H9 (cell line): ENCODE measurements around the gene IL1RAPL1. TPM values are rescaled to one million over a fixed set of nuclear protein-coding genes. Genes with fewer than 3 reads are reported as not detected.

Experiments
- DNase-seq: peaks from one replicate; pipeline ENCODE4 v3.0.0-alpha.2; 2017
- H2AFZ ChIP-seq: one replicate; pipeline ENCODE4 v1.6.1; 2013; ENCODE audit warnings: mild to moderate bottlenecking, low read length, control low read depth, moderate library complexity
- H2AK5ac ChIP-seq: 2 replicates; pipeline ENCODE4 v1.6.1; 2013; ENCODE audit warnings: low read length, control low read depth, mixed read lengths; ENCODE audit not compliant: insufficient read length
- H2BK120ac ChIP-seq: one replicate; pipeline ENCODE4 v1.6.1; 2013; ENCODE audit warnings: low read depth, mild to moderate bottlenecking, low read length, control low read depth, inconsistent platforms; ENCODE audit not compliant: poor library complexity, severe bottlenecking
- H2BK12ac ChIP-seq: 2 replicates; pipeline ENCODE4 v1.6.1; 2013; ENCODE audit warnings: low read length, control low read depth, mixed read lengths, low read depth; ENCODE audit not compliant: insufficient read length
- H2BK15ac ChIP-seq: 2 replicates; pipeline ENCODE4 v1.6.1; 2013; ENCODE audit warnings: low read depth, low read length, control low read depth
- H2BK20ac ChIP-seq: one replicate; pipeline ENCODE4 v1.6.1; 2013; ENCODE audit warnings: low read depth, mild to moderate bottlenecking, low read length, control low read depth, inconsistent platforms; ENCODE audit not compliant: poor library complexity, severe bottlenecking
- H2BK5ac ChIP-seq: 2 replicates; pipeline ENCODE4 v1.6.1; 2013; ENCODE audit warnings: low read length, control low read depth, mixed read lengths; ENCODE audit not compliant: insufficient read length
- H3K14ac ChIP-seq: 2 replicates; pipeline ENCODE4 v1.6.1; 2013; ENCODE audit warnings: low read length, control low read depth; ENCODE audit not compliant: insufficient read depth
- H3K18ac ChIP-seq: 2 replicates; pipeline ENCODE4 v1.6.1; 2013; ENCODE audit warnings: low read depth, mild to moderate bottlenecking, mixed read lengths, low read length, control low read depth; ENCODE audit not compliant: insufficient read length
- H3K23ac ChIP-seq: 2 replicates; pipeline ENCODE4 v1.6.1; 2013; ENCODE audit warnings: low read length, control low read depth, mixed read lengths, low read depth; ENCODE audit not compliant: insufficient read length
- H3K23me2 ChIP-seq: 2 replicates; pipeline ENCODE4 v1.6.1; 2013; ENCODE audit warnings: low read depth, mild to moderate bottlenecking, mixed read lengths, low read length, control low read depth; ENCODE audit not compliant: insufficient read length, poor library complexity, severe bottlenecking
- H3K27ac ChIP-seq: 2 replicates; pipeline ENCODE4 v1.5.1; 2013; ENCODE audit warnings: low read length, control low read depth, mixed read lengths, low read depth; ENCODE audit not compliant: insufficient read length
- H3K27me3 ChIP-seq: 2 replicates; pipeline ENCODE4 v1.6.1; 2013; ENCODE audit warnings: low read length, control low read depth, inconsistent platforms; ENCODE audit not compliant: insufficient read depth
- H3K4ac ChIP-seq: 2 replicates; pipeline ENCODE4 v1.6.1; 2013; ENCODE audit warnings: low read depth, mild to moderate bottlenecking, control low read depth, inconsistent platforms, low read length, moderate library complexity
- H3K4me1 ChIP-seq: 2 replicates; pipeline ENCODE4 v1.6.1; 2013; ENCODE audit warnings: low read length, control low read depth, inconsistent platforms; ENCODE audit not compliant: insufficient read depth
- H3K4me2 ChIP-seq: 2 replicates; pipeline ENCODE4 v1.6.1; 2013; ENCODE audit warnings: low read length, control low read depth, mixed read lengths; ENCODE audit not compliant: insufficient read length, insufficient read depth
- H3K56ac ChIP-seq: 2 replicates; pipeline ENCODE4 v1.6.1; 2013; ENCODE audit warnings: low read depth, mild to moderate bottlenecking, mixed read lengths, low read length, control low read depth; ENCODE audit not compliant: insufficient read length
- H3K79me1 ChIP-seq: 2 replicates; pipeline ENCODE4 v1.6.1; 2013; ENCODE audit warnings: low read depth, mild to moderate bottlenecking, moderate library complexity, low read length, control low read depth, inconsistent platforms; ENCODE audit not compliant: insufficient read depth, poor library complexity, severe bottlenecking
- H3K79me2 ChIP-seq: 2 replicates; pipeline ENCODE4 v1.6.1; 2013; ENCODE audit warnings: low read length, control low read depth, inconsistent platforms; ENCODE audit not compliant: insufficient read depth
- H3K9ac ChIP-seq: 2 replicates; pipeline ENCODE4 v1.6.1; 2013; ENCODE audit warnings: low read length, control low read depth, mixed read lengths; ENCODE audit not compliant: insufficient read length; ENCODE audit errors: extremely low read depth
- H3K9me3 ChIP-seq: one replicate; pipeline ENCODE4 v1.6.1; 2013; ENCODE audit warnings: low read depth, low read length, inconsistent platforms; ENCODE audit not compliant: control insufficient read depth
- H3T11ph ChIP-seq: one replicate; pipeline ENCODE4 v1.6.1; 2013; ENCODE audit warnings: mild to moderate bottlenecking, low read length, control low read depth, inconsistent platforms
- H4K20me1 ChIP-seq: one replicate; pipeline ENCODE4 v1.6.1; 2013; ENCODE audit not compliant: control insufficient read depth, insufficient read length, insufficient read depth
- H4K5ac ChIP-seq: 2 replicates; pipeline ENCODE4 v1.6.1; 2013; ENCODE audit warnings: low read depth, mild to moderate bottlenecking, mixed read lengths, low read length, control low read depth; ENCODE audit not compliant: insufficient read length
- H4K8ac ChIP-seq: replicated peaks from 2 replicates; pipeline ENCODE4 v1.6.1; 2013; ENCODE audit warnings: low read length, control low read depth, mixed read lengths, low read depth; ENCODE audit not compliant: insufficient read length
- H4K91ac ChIP-seq: 2 replicates; pipeline ENCODE4 v1.6.1; 2013; ENCODE audit warnings: low read depth, mild to moderate bottlenecking, moderate library complexity, mixed read lengths, low read length, control low read depth; ENCODE audit not compliant: insufficient read length
- H3K27ac Mint-ChIP-seq, 3 experiments: 2 replicates in 2 of 3; 3 replicates in 1 of 3; pipeline ENCODE4 v1.8.0; 2020 to 2021; ENCODE audit warnings: mixed read lengths in 3 of 3, mild to moderate bottlenecking in 1 of 3, moderate library complexity in 1 of 3
- H3K27me3 Mint-ChIP-seq: 2 replicates; pipeline ENCODE4 v1.8.0; 2021; ENCODE audit warnings: low read depth, mild to moderate bottlenecking, moderate library complexity, mixed read lengths
- H3K36me3 Mint-ChIP-seq, 3 experiments: 2 replicates in 2 of 3; 3 replicates in 1 of 3; pipeline ENCODE4 v1.8.0; 2020 to 2021; ENCODE audit warnings: low read depth in 3 of 3, mixed read lengths in 3 of 3; ENCODE audit not compliant: insufficient read depth in 1 of 3
- H3K4me1 Mint-ChIP-seq, 2 experiments: 2 replicates each; pipeline ENCODE4 v1.8.0; 2020; ENCODE audit warnings: mixed read lengths in 2 of 2
- H3K4me3 Mint-ChIP-seq, 2 experiments: 2 replicates in 1 of 2; 3 replicates in 1 of 2; pipeline ENCODE4 v1.8.0; 2020 to 2021; ENCODE audit warnings: mild to moderate bottlenecking in 2 of 2, mixed read lengths in 2 of 2, moderate library complexity in 1 of 2
- H3K9me3 Mint-ChIP-seq, 2 experiments: 2 replicates in 1 of 2; 3 replicates in 1 of 2; pipeline ENCODE4 v1.8.0; 2020; ENCODE audit warnings: mild to moderate bottlenecking in 2 of 2, mixed read lengths in 2 of 2, moderate library complexity in 1 of 2
- WGBS: extraction: QIAGEN DNeasy Blood & Tissue Kit; methylation state at CpG from one replicate; pipeline ENCODE4 v1.1.7; 2013; ENCODE audit warnings: missing lambda C conversion rate, low lambda C conversion rate, mixed read lengths; ENCODE audit not compliant: insufficient read length; ENCODE audit errors: extremely low coverage; 5-methylcytosine and 5-hydroxymethylcytosine counted together
- total RNA-seq: library from RNA; stranded (reverse); gene quantifications from 2 replicates; pipeline ENCODE4 v1.2.1, GENCODE V29; 2021
- TF ChIP-seq, protein P1 (sequence below): fragments of 200-600 bp; sonication (generic); conservative IDR thresholded peaks from 3 replicates; pipeline ENCODE4 v1.8.0; 2021; ENCODE audit warnings: antibody characterized with exemption, mild to moderate bottlenecking

Gene IL1RAPL1
- total RNA-seq, 1 experiment from 2014 or later = 0.31 TPM

DNA sequence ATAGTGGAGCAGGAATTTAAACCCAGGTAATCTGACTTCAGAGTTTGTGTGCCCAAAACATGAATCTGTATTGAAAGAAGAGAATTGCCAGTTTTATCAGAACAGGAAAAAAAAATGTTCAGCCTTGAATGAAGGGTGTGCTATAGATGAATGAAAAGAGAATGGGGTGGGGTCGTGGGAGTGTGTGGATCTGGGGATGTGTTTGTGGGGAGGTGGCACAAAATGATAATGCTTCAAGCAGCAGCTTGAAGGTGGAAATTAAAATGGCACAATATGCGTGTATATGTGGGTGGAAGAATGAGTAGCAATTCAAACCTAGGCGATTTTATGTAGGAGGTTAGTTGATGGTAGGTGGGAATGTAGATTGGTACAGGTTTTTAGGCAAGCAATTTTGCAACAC, 122.2 kb downstream of the IL1RAPL1 start:
- no peak overlapping the region for H3T11ph ChIP-seq
- H3K27me3 ChIP-seq = no peaks in the 10 kb centered on the region
- no peak overlapping the region for H2BK20ac ChIP-seq
- no peak overlapping the region for H3K56ac ChIP-seq
- no peak overlapping the region for H3K4me3 Mint-ChIP-seq
- H3K23me2 ChIP-seq = no peaks in the 10 kb centered on the region
- no peaks in the 10 kb centered on the region for H3K79me1 ChIP-seq
- no peak overlapping the region for H2AFZ ChIP-seq
- H2AK5ac ChIP-seq = no peak overlapping the region
- WGBS = 100% methylated on average over 2 of the region's 3 CpGs
- no peak overlapping the region for H2BK12ac ChIP-seq
- H3K27ac ChIP-seq = no peak overlapping the region
- no peaks in the 10 kb centered on the region for H3K27me3 Mint-ChIP-seq
- no peak overlapping the region for H3K9ac ChIP-seq
- no peak overlapping the region for H4K5ac ChIP-seq
- H4K20me1 ChIP-seq = no peaks in the 10 kb centered on the region
- no peak overlapping the region for H3K4me2 ChIP-seq
- H4K8ac ChIP-seq = no peak overlapping the region
- H3K4ac ChIP-seq = no peak overlapping the region
- no peaks in the 10 kb centered on the region for H3K4me1 ChIP-seq
- no peak for DNase-seq
- no peak overlapping the region for H3K18ac ChIP-seq
- no peaks in the 10 kb centered on the region for H3K36me3 Mint-ChIP-seq
- no peak overlapping the region for H2BK15ac ChIP-seq
- no peaks in the 10 kb centered on the region for H3K9me3 ChIP-seq
- no peak overlapping the region for H2BK120ac ChIP-seq
- H3K14ac ChIP-seq = no peak overlapping the region
- no peak overlapping the region for H2BK5ac ChIP-seq
- TF ChIP-seq, protein P1, sequence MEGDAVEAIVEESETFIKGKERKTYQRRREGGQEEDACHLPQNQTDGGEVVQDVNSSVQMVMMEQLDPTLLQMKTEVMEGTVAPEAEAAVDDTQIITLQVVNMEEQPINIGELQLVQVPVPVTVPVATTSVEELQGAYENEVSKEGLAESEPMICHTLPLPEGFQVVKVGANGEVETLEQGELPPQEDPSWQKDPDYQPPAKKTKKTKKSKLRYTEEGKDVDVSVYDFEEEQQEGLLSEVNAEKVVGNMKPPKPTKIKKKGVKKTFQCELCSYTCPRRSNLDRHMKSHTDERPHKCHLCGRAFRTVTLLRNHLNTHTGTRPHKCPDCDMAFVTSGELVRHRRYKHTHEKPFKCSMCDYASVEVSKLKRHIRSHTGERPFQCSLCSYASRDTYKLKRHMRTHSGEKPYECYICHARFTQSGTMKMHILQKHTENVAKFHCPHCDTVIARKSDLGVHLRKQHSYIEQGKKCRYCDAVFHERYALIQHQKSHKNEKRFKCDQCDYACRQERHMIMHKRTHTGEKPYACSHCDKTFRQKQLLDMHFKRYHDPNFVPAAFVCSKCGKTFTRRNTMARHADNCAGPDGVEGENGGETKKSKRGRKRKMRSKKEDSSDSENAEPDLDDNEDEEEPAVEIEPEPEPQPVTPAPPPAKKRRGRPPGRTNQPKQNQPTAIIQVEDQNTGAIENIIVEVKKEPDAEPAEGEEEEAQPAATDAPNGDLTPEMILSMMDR = no peak
- H4K91ac ChIP-seq = no peak overlapping the region
- no peak overlapping the region for H3K23ac ChIP-seq
- no peaks in the 10 kb centered on the region for H3K4me1 Mint-ChIP-seq
- no peaks in the 10 kb centered on the region; the same call in 1 of the 2 replicates for H3K79me2 ChIP-seq
- H3K27ac Mint-ChIP-seq = no peak overlapping the region
- peaks cover under 1 to 17% of the 10 kb centered on the region in 2 experiments; a peak in 4 of 5 replicates for H3K9me3 Mint-ChIP-seq
